GM18868 (cell line): Measurements from ENCODE around the gene ZNF665.
A peak's percentile ranks its signal among the peaks of the same experiment; 100 is the strongest.
"Not testable (repeated sequence)": the region's sequence is repeated elsewhere in the genome, so short reads cannot be mapped to it uniquely, and the experiment has no call there.

ENCODE experiments used
- ATAC-seq: cut with Tn5 transposase; IDR thresholded peaks from one replicate; pipeline ENCODE4 v1.9.1; 2021; ENCODE audit warnings: mild to moderate bottlenecking, moderate library complexity; ENCODE audit not compliant: unreplicated experiment

The ZNF665 gene

DNA sequence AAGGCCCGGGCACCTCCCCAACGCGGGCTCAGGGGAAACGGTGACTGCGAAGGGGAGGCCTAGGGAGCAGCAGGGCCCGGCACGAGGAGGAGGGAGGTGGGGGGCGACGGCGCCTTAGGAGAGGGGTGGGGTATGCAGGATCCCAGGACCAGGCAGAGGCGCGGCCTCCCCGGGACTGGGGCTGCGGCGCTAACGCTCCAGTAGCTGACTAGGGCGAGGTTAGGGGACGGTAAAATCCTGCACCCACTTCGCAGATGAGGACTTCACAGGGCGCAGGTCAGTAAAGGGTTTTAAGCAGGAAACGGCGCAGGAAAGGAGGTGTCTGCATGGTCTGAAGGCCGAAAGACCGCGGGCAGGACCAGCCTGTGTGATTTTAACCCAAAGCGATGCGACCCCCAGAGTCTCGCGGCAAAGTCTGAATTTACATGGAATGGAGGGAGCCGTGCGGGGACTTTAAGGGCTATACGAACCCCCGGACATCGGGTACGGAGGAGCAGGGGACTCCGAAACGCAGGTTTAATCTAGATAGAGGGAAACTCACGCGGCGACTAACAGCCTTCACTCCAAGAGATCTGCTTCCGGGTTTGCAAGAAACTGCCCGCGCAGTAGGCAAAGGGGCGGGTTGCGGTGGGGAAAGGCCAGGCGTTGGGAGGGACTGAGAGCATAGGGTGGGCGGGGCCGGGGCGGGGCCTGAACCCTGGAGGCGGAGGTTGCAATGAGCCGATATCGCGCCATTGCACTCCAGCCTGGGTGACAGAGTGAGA, at the start of gene ZNF665:
ZNF665 (minus strand) TSS at position 588 of the 764 bp plus-strand sequence. CDS start 10,460 bp downstream, outside the sequence.
- ATAC-seq: peak; percentile 76

DNA sequence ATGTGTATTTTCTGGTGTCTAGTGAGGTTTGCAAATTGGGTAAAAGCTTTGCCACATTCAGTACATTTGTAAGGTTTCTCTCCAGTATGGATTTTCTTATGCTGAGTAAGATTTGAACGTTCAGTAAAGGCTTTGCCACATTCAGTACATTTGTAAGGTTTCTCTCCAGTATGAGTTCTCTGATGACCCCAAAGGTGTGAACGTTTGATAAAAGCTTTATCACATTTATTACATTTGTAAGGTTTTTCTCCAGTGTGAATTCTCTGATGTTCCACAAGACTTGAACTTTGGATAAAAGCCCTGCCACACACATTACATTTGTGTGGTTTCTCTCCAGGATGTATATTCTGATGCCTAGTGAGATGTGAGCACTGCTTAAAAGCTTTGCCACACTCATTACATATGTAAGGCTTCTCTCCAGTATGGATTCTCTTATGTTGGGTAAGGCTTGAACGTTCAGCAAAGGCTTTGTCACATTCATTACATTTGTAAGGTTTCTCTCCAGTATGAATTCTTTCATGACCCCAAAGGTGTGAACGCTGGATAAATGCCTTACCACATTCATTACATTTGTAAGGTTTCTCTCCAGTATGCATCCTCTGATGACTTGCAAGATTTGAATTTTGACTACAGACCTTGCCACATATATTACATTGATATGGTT, 44.1 kb upstream of the ZNF665 start:
- ATAC-seq: no peak

DNA sequence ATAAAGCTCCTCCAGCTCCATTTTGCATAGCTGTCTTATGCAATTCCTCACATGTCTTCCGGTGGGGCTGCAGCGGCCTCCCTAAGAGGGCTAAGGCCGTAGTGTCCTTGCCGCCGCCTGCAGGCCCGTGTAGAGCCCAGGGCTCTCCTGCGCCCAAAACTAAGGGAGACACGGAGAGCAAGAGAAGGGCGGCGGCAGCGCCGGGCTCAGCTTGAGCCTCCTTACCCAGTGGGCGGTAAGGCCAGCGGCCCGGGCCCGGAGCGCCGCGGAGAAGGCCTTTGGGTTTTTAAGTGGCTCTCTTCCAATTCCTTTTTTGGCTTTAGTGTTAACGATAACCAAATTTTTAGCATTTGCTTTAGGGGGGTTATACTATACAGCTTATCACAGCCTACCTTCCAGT, 31.4 kb upstream of the ZNF665 start:
- no peak for ATAC-seq

DNA sequence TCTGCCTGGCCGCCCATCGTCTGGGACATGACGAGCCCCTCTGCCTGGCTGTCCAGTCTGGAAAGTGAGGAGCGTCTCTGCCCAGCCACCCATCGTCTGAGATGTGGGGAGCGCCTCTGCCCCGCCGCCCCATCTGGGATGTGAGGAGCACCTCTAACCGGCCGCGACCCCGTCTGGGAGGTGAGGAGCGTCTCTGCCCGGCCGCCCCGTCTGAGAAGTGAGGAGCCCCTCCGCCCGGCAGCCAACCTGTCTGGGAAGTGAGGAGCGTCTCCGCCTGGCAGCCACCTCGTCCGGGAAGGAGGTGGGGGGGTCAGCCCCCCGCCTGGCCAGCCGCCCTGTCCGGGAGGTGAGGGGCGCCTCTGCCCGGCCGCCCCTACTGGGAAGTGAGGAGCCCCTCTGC, 29.6 kb upstream of the ZNF665 start:
- ATAC-seq: not testable (repeated sequence)

DNA sequence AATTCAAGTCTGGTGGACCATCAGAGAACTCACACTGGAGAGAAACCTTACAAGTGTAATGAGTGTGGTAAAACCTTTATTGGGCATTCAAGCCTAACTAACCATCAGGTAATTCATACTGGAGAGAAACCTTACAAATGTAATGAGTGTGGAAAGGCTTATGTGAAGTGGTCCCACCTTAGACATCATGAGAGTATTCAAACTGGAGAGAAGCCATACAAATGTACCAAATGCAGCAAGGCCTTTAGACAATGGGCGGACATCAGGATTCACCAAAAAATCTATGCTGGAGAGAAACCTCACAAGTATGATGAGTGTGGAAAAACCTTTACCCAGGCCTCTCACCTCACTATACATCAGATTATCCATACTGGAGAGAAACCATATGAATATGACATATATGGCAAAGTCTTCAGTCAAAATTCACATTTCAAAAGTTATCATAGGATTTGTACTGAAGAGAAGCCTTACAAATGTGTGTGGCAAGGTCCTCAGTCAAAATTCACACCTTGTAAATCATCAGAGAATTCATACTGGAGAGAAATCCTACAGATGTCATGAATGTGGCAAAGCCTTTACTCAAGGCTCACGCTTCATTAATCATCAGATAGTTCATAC, 19.7 kb upstream of the ZNF665 start:
- ATAC-seq: no peak

DNA sequence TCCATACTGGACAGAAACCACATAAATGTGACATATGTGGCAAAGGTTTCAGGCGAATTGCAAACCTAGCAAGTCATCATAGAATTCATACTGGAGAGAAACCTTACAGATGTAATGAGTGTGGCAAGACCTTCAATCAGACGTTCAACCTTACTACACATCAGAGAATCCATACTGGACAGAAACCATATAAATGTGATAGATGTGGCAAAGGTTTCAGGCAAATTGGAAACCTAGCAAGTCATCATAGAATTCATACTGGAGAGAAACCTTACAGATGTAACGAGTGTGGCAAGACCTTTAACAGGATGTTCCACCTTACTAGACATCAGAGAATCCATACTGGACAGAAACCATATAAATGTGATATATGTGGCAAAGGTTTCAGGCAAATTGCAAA, 18.4 kb upstream of the ZNF665 start:
- ATAC-seq: not testable (repeated sequence)

DNA sequence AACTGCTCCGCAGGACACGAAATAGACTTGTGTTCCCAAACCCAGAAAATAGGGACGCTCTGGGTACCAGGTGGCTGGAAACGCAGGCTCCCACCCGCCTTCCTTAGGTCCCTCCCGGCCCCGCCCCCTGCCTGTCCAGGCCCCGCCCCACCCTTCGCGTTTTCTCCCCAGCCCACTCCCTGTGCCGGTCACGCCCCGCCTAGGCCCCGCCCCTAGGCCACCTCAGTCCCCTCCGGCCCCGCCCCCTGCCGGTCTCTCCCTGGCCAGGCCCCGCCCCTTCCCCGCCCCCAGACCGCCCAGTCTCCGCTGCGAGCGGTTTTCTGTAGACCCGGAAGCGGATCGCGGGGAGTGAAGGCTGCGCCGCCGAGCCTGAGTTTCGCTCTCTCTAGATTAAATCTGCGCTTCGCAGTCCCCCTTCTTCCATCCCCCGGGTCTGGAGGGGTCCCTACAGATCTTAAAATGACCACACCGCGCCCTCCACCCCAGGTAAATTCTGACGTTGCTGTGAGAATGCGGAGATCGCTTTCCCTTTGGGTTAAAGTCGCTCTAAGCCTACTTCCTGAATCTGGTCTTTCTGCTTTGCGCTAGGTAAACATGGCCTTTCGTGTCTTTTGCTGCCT, 3.7 kb upstream of the ZNF665 start:
- no peak for ATAC-seq

DNA sequence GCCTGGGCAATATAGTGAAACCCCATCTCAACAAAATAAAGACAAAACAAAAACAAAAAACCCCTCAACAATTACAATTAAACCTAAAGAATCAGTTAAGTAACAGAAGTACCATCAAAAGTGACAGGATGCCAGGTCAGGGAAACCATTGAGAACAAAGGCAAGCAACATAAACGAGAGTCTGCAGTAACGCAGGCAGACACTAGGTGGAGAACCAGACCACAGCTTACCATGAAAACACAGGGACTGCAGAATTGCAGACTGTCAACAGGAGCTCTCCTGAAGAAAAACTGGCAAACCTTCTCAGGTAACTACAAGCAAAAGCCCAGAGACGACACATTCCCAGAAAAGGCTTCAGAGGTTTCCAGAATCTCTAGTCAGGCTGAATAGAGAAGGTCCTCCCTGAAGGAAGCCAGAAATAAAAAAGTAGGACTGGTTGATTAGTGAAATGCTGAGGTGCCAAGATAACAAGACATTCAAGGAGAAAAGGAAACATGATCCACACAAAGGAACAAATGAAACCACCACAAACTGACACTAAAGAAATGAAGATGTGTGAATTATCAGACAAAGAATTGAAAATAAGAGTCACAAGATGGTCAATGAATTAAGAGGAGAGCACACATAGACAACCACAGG, 2.2 kb upstream of the ZNF665 start:
- no peak for ATAC-seq

DNA sequence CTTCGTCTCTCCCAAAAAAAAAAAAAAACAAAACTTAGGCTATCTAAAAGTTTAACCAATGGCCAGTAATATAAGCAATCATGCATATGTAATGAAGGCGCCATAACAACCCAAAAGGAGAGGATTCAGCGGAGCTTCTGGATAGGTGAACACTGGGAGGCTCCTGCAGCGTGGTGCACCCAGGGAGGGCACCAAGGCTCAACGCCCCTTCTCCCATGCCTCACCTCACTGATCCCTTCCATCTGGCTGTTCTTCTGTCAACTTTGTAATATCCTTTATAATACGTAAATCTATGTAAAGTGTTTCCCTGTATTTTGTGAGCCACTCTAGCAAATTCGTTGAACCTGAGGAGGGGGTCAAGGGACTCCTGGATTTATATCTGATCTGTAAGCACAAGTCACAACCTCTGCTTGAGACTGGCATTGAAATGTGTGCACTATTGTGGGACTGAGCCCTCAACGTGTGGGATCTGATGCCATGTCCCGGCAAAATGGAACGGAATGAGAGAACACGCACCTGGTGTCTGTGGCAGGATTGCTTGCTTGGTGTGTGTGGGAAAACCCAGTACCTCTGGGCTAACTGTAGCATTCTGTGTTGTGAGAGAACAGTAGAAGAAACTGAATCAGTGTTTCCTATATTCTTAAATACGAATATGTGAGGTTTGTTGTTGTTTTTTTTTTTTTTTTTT, 521 bp upstream of the ZNF665 start:
- ATAC-seq: no peak

DNA sequence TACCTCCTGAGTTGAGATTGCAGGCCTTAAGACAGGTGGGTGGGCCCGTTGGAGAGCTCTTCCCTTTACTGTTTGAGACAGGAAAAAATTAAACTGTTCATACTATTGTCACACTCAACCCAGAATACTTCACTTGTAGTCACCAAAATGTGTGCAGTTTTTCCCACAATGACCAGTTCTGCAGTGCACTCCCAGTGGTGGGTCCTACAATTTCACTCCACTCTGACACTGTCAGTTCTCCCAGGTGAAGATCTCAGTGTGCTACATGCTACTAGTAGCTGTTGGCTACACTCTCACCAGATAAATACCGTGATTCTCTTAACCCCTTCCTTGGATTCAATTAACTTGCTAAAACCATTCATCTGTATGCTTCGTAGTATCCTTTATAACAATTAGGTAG, 2.9 kb downstream of the ZNF665 start:
- no peak for ATAC-seq

DNA sequence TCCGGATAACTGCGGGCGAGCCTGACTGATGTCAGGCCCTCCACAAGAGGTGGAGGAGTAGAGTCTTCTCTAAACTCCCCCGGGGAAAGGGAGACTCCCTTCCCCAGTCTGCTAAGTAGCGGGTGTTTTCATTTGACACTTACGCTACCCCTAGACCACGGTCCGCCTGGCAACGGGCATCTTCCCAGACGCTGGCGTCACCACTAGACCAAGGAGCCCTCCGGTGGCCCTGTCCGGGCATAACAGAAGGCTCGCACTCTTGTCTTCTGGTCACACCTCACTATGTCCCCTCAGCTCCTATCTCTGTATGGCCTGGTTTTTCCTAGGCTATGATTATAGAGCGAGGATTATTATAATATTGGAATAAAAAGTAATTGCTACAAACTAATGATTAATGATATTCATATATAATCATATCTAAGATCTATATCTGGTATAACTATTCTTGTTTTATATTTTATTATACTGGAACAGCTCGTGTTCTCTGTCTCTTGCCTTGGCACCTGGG, 3.4 kb downstream of the ZNF665 start:
- not testable (repeated sequence) for ATAC-seq

DNA sequence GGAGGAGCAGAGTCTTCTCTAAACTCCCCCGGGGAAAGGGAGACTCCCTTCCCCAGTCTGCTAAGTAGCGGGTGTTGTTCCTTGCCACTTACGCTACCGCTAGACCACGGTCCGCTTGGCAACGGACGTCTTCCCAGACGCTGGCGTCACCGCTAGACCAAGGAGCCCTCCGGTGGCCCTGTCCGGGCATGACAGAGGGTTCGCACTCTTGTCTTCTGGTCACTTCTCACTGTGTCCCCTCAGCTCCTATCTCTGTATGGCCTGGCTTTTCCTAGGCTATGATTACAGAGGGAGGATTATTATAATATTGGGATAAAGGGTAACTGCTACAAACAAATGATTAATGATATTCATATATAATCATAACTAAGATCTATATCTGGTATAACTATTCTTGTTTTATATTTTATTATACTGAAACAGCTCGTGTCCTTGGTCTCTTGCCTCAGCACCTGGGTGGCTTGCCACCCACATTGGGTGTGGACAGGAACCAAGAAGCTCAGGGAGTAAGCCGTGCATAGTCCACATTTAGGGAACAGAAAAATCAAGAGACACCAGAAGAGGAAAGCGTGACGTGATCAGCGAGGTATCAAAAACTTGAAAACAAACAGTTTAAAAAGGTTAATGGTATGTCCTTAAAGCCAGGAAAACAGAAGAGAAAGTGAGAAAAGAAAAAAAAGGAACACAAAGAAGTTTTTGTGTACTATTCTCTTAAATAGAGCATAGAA, 7.8 kb downstream of the ZNF665 start:
- ATAC-seq: not testable (repeated sequence)

DNA sequence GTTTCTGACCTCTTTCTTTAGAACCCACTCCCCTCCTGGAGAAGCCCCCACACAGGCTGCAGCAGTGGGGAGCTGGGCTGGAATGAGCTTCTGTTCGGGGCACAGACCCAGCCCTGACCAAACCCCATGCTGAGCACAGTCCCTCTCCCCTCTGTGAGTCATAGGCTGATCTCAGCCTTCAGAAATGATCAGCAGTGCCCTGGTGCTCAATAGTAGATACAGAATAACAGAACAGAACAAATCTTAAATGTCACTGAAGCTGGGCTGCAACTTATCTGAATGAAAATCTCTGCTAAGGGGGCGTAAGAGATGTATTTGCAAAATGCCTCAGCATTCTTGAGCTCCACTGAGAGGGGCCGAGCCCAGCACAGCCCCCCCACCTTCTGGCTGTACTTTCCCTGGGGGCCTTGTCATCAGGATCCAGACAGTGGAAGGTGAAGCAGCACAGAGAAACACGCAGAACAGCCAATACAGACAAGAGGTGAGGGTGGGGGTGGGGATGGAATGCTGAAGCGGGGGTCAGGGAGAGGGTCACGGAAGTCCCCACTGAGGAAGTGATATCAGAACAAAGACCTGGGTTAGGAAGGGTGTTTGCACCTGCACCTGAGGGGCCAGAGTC, 9.9 kb downstream of the ZNF665 start:
- ATAC-seq: no peak

DNA sequence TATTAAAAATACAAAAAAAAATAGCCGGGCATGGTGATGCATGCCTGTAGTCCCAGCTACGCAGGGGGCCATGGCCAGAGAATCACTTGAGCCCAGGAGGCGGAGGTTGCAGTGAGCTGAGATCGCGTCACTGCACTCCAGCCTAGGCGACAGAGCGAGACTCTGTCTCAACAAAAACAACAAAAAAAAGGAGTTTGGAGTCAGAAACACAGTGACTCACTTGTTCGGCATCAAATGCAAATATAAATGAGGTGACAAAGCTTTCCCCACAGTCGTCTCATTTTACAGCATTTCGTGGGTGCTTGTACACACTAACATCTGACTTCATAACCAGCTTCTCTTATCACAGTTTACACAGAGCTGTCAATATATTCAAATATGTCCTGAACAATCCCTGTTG, 11.0 kb downstream of the ZNF665 start:
- ATAC-seq: no peak

DNA sequence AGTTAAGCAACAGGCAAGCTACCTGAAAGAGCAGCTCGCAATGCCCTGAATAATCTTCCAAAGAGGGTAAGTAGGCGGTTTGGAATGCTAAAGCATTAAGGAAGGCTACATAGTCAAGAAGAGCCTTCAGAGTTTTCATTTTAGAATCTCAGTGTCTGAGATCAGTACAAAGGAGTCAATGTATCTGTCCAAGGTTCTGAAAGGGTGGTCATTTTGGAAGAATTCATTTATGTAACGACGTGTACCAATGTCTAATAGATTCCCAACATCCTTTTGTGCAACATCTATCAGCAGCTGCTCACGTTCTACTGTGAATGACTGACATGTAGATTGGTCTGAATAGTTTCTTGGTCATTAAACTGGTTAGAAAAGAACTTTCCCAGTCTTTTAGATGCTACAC, 15.2 kb downstream of the ZNF665 start:
- ATAC-seq: no peak

DNA sequence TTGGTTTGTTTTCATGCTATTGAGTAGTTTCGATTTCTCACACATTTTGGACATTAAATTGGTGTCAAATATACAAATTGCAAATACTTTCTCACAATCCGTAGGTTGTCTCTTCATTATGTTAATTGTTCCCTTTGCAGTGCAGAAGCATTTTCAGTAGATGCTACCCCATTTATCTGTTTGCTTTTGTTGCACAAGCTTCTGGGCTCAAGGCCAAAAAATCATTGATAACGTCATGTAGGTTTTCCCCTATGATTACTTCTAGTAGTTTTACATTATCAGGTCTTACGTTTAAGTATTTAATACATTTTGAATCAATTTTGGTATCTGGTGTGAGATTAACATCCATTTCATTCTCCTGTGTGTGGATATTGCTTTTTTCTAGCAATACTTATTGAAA, 20.3 kb downstream of the ZNF665 start:
- no peak for ATAC-seq

DNA sequence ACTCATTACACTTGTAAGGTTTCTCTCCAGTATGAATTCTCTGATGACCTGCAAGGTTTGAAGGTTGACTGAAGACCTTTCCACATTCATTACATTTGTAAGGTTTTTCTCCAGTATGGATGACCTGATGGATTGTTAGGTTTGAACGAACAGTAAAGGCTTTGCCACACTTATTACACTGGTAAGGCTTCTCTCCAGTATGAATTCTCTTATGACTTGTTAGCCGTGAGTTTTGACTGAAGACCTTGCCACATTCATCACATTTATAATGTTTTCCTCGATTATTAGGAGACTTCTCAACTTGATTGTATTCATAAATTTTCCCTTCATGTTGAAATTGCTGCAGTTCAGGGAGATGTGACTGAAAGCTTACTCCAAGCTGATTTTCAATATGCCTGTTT, 27.5 kb downstream of the ZNF665 start:
- no peak for ATAC-seq

DNA sequence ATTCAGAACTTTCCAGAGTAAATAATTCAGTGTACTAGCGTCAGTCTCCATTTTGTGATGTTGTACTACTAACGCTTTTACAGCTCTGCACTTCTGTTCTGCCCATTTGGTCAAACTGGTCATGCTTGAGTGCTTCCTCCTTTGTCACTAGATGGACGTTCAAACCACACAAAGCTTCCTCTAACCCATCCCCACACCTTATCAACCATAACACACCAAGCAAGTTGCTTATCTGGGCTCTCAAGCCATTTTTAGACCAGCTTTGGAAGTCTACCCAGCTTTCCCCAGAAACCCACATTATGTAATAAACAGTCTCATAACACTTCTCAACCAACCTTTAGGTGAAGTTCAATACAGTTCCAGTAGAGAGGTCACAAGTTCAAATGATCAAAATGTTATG, 32.0 kb downstream of the ZNF665 start:
- no peak for ATAC-seq

DNA sequence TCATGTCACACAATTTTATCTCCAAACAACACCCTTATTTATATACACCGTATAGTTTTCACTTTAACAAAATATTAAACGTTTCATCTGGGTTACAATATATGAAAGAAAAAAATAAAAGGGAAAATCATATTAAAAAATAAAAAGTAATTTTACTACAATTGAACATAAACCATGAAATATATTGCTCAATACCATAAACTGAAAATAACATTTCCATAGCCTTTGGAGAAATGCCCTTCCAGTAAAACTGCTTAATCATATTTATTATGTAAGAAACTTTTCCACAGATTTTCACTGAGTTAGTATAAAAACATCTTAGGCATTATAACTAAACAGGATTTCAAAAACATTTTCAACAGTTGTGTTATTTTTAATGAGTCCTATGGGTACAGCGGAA, 32.8 kb downstream of the ZNF665 start:
- ATAC-seq: no peak
